Natural killer cell (primary cell): ENCODE measurements around the gene CPA2. TPM values are rescaled to one million over a fixed set of nuclear protein-coding genes. Genes with fewer than 3 reads are reported as not detected.

ENCODE experiments used
- ATAC-seq, 3 donors: fragments of 150-1000 bp in 2 of 3; fragments of 200-7000 bp in 1 of 3; cut with Tn5 transposase; 1 replicate in 1 of 3; 2 replicates in 2 of 3; pipeline ENCODE4 v1.10.0; 2021; ENCODE audit warnings: mild to moderate bottlenecking in 2 of 3, moderate library complexity in 2 of 3
- DNase-seq, 2 donors: peaks; one replicate each; pipeline versions ENCODE4 v3.0.0 to v3.0.0-alpha.2; 2013 to 2021; ENCODE audit warnings: mixed read lengths in 1 of 2
- H3K27ac ChIP-seq: one replicate; pipeline ENCODE4 v1.5.1; 2013; ENCODE audit warnings: mild to moderate bottlenecking, low read length
- H3K27me3 ChIP-seq: one replicate; pipeline ENCODE4 v1.6.1; 2013; ENCODE audit warnings: low read length; ENCODE audit not compliant: control insufficient read depth, insufficient read depth
- H3K36me3 ChIP-seq: one replicate; pipeline ENCODE4 v1.6.1; 2013; ENCODE audit warnings: low read length; ENCODE audit not compliant: control insufficient read depth, insufficient read depth
- H3K4me1 ChIP-seq: one replicate; pipeline ENCODE4 v1.6.1; 2013; ENCODE audit warnings: low read length; ENCODE audit not compliant: control insufficient read depth, insufficient read depth
- H3K4me3 ChIP-seq: one replicate; pipeline ENCODE4 v1.5.1; 2013; ENCODE audit warnings: low read length
- H3K9me3 ChIP-seq: one replicate; pipeline ENCODE4 v1.6.1; 2013; ENCODE audit warnings: low read length; ENCODE audit not compliant: control insufficient read depth, insufficient read depth
- H3K27ac Mint-ChIP-seq, 2 donors: one replicate each; pipeline ENCODE4 v1.8.0; 2022; ENCODE audit warnings: mild to moderate bottlenecking in 2 of 2, mixed read lengths in 2 of 2, moderate library complexity in 1 of 2
- H3K27me3 Mint-ChIP-seq, 2 donors: one replicate each; pipeline ENCODE4 v1.8.0; 2022; ENCODE audit warnings: low read depth in 2 of 2, mixed read lengths in 2 of 2
- H3K36me3 Mint-ChIP-seq: one replicate; pipeline ENCODE4 v1.8.0; 2022; ENCODE audit warnings: mixed read lengths
- H3K4me1 Mint-ChIP-seq, 2 donors: one replicate each; pipeline ENCODE4 v1.8.0; 2022; ENCODE audit warnings: mixed read lengths in 2 of 2
- H3K4me3 Mint-ChIP-seq: one replicate; pipeline ENCODE4 v1.8.0; 2022; ENCODE audit warnings: mild to moderate bottlenecking, moderate library complexity, mixed read lengths
- H3K9me3 Mint-ChIP-seq, 2 donors: one replicate each; pipeline ENCODE4 v1.8.0; 2022; ENCODE audit warnings: mixed read lengths in 2 of 2
- WGBS: methylation state at CpG from one replicate; pipeline ENCODE4 v1.1.7; 2013; ENCODE audit warnings: missing lambda C conversion rate; ENCODE audit not compliant: insufficient coverage; 5-methylcytosine and 5-hydroxymethylcytosine counted together
- intact Hi-C: fragments of 100-400 bp; cut with micrococcal nuclease; formaldehyde crosslinking; loops from one replicate; pipeline ENCODE4 v1.14.2; 2022
- total RNA-seq, 4 donors: library from RNA; stranded (reverse); fragments of 120-200 nt in 1 of 4; gene quantifications; one replicate each; pipeline versions ENCODE4 v1.2.3 to v1.2.4, GENCODE V29; 2013 to 2022
- TF ChIP-seq, protein P1 (sequence below): fragments of 200-600 bp; IDR thresholded peaks from one replicate; pipeline ENCODE4 v1.8.0; 2022; ENCODE audit warnings: antibody characterized with exemption

Gene CPA2
- total RNA-seq, 3 donors from 2014 or later (not counting 1 experiment from before 2014, with no cell fraction given) = not detected

DNA sequence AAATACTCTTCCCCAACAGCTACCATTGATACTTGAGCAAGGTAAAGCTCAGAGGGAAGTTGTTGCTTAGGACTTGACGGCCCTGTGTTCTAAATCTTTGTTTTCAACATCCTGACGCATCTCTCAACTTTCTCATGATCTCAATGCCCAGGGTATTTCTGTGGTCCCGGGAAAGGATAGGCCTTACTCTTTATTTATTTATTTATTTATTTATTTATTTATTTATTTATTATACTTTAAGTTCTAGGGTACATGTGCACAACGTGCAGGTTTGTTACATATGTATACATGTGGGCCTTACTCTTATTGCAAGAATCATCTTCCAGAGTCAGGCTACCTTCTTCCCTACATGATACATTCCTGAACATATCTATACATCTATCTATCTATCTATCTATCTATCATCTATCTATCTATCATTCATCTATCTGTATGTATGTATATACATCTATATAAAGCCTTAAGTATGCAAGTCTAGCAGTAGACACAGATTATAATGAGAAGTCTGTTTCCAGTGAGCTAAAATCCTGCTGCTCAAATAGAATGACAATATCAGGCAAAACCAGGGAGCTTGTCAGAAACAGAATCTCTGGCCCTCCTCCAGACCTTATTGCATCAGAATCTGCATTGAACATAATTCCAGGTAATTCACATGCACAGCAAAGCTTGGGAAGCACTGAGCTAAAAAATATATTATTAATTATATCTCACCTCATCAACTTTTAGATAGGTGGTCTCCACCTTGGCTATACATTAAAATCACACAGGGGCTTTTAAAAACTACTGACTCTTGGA is 65.8 kb downstream of the CPA2 start:
- no peaks in the 10 kb centered on the region for H3K36me3 Mint-ChIP-seq
- H3K9me3 Mint-ChIP-seq = no peaks in the 10 kb centered on the region
- no peak overlapping the region for H3K27ac Mint-ChIP-seq
- no peak overlapping the region for H3K4me3 ChIP-seq
- H3K36me3 ChIP-seq = no peaks in the 10 kb centered on the region
- 94% methylated on average over 2 of the region's 4 CpGs for WGBS
- H3K9me3 ChIP-seq = no peaks in the 10 kb centered on the region
- no peaks in the 10 kb centered on the region for H3K27me3 ChIP-seq
- no peak overlapping the region for H3K4me3 Mint-ChIP-seq
- no peaks in the 10 kb centered on the region for H3K4me1 ChIP-seq
- H3K27me3 Mint-ChIP-seq = no peaks in the 10 kb centered on the region
- no peak for DNase-seq
- ATAC-seq = no peak
- TF ChIP-seq, protein P1, sequence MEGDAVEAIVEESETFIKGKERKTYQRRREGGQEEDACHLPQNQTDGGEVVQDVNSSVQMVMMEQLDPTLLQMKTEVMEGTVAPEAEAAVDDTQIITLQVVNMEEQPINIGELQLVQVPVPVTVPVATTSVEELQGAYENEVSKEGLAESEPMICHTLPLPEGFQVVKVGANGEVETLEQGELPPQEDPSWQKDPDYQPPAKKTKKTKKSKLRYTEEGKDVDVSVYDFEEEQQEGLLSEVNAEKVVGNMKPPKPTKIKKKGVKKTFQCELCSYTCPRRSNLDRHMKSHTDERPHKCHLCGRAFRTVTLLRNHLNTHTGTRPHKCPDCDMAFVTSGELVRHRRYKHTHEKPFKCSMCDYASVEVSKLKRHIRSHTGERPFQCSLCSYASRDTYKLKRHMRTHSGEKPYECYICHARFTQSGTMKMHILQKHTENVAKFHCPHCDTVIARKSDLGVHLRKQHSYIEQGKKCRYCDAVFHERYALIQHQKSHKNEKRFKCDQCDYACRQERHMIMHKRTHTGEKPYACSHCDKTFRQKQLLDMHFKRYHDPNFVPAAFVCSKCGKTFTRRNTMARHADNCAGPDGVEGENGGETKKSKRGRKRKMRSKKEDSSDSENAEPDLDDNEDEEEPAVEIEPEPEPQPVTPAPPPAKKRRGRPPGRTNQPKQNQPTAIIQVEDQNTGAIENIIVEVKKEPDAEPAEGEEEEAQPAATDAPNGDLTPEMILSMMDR = no peak
- no peak overlapping the region for H3K27ac ChIP-seq
- intact Hi-C loops = no loop called here
- H3K4me1 Mint-ChIP-seq = no peaks in the 10 kb centered on the region

- no peak overlapping the region for H3K4me3 ChIP-seq
- Mint-ChIP-seq H3K36me3 (no peaks in the 10 kb centered on the region), H3K4me3 (no peak overlapping the region), H3K9me3 (no peaks in the 10 kb centered on the region), H3K27me3 (no peaks in the 10 kb centered on the region), H3K27ac (no peak overlapping the region), H3K4me1 (no peaks in the 10 kb centered on the region)
- no peaks in the 10 kb centered on the region for H3K36me3 ChIP-seq
- no peaks in the 10 kb centered on the region for H3K4me1 ChIP-seq
- intact Hi-C loops = no loop called here
- H3K27ac ChIP-seq = no peak overlapping the region
- H3K27me3 ChIP-seq = no peaks in the 10 kb centered on the region
- DNase-seq (no peak), ATAC-seq (no peak)
- H3K9me3 ChIP-seq = no peaks in the 10 kb centered on the region
- no CpG with 5 or more reads among the region's 2 CpGs for WGBS
- TF ChIP-seq, protein P1 = no peak
Measured at GRCh38 chr7:130333832-130334231, 67.2 kb downstream of the CPA2 start.

- Histone ChIP-seq H3K36me3 (no peaks in the 10 kb centered on the region), H3K4me3 (no peak overlapping the region), H3K27ac (no peak overlapping the region), H3K9me3 (no peaks in the 10 kb centered on the region), H3K27me3 (no peaks in the 10 kb centered on the region), H3K4me1 (no peaks in the 10 kb centered on the region)
- Mint-ChIP-seq H3K27me3 (no peaks in the 10 kb centered on the region), H3K9me3 (no peaks in the 10 kb centered on the region), H3K4me3 (no peak overlapping the region), H3K36me3 (no peaks in the 10 kb centered on the region), H3K27ac (no peak overlapping the region), H3K4me1 (no peaks in the 10 kb centered on the region)
- TF ChIP-seq, protein P1 = no peak
- no peak for DNase-seq
- ATAC-seq = no peak
- intact Hi-C loops = no loop called here
- WGBS = 94% methylated on average over 6 of the region's 6 CpGs
Measured at GRCh38 chr7:130334274-130334673, 67.6 kb downstream of the CPA2 start.
